ENCODE measurements around the gene TRIM67.

Gene TRIM67

DNA sequence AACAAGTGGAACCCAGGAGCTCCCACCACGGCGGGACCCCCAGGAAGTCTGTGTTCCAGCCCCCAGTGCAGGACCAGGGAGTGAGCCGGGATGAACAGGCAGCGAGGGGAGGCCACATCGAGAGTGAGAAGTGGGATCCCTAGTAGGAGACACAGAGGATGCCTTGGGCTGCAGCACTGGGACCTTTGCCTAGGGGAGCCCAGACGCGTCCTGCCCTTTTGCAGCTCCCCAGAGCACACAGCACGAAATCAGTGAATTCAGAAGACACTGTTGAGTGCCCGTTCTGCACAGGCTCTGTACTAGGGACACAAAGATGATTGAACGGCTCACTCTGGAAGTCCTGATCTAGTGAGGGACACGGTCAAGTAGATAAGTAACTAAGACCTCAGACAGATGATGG lies 23.5 kb downstream of the TRIM67 start:
- DNase-seq, result no peak

GRCh38 chr1:231186356-231187115 lies 24.7 kb downstream of the TRIM67 start:
- DNase-seq, result no peak

DNA sequence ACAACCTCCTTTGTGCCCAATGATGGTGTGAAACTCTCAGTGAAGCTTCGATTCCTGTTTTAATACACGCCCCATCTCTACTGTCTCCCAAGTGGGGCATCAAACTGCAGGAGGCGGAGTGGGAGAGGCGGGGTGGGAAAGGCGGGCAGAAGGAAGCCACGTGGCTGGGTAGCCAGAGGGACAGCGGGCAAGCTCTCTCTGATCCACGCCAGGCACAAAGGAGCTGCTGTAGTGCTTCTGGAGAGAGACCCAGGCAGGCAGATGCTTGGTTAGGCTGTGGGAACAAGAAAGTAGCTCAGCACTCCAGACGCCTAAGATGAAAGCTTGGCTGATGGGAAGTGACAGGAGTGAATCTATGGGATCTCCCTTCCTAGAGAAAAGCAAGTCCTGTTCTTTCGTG lies 25.7 kb downstream of the TRIM67 start:
- DNase-seq, result no peak

DNA sequence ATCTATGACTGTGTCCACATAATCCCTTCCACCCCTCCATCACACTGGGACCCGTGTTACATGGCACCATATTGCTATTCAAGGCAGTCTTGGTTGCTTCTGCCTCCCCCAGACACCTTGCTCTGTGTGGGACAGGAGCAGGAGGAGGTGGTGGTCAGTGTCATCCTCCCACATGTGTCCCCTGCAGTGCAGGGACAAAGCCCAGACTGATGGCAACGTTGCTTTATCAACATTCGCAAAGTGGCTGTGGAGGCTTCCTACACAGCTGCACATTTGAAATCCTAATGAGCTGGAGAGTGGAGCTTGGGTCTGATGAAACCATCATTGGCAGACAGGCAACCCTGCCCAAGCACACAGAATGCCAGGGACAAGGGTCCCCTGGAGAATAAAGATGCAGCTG lies 26.2 kb downstream of the TRIM67 start:
- DNase-seq, result no peak

GRCh38 chr1:231188768-231189167 lies 26.9 kb downstream of the TRIM67 start:
- DNase-seq, result no peak

GRCh38 chr1:231189683-231190270 lies 27.9 kb downstream of the TRIM67 start:
- no peak for DNase-seq

DNA sequence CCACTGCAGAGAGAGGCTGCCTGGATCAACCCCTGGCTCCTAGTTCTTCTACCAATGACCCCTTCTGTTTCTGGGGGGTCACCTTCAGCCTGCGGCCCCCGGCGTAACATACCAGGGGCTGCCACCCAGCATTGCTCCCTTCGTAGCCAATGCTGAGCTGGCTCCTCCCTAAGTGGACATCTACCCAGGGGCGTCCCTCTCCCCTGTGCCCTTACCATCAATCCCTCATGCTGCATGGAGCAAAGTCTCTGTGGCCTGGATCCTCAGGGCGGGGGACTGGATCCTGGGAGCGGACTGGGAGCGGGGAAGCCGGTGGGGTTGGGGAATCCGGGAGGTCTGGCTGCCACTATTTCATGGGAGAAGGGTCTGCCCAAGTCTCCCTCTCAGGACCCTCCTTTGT lies 28.6 kb downstream of the TRIM67 start:
- DNase-seq, result no peak

- no peak for DNase-seq
Measured at GRCh38 chr1:231192620-231193163, 30.8 kb downstream of the TRIM67 start.

GRCh38 chr1:231193710-231194340 lies 32.0 kb downstream of the TRIM67 start:
- no peak for DNase-seq

DNA sequence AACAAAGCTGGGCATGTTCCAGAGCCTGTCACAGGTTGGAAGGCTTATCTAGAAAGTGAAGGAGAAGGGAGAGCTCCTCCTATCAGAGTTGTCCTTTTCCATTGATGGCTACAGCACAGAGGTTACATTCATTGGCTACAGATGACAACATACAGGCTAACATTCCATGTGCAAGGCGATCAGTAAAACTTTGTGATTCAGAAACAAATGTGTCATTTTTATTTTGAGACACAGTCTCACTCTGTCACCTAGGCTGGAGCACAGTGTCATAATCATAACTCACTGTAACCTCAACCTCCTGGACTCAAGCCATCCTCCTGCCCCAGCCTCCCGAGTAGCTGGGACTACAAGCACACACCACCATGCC lies 32.6 kb downstream of the TRIM67 start:
- no peak for DNase-seq

DNA sequence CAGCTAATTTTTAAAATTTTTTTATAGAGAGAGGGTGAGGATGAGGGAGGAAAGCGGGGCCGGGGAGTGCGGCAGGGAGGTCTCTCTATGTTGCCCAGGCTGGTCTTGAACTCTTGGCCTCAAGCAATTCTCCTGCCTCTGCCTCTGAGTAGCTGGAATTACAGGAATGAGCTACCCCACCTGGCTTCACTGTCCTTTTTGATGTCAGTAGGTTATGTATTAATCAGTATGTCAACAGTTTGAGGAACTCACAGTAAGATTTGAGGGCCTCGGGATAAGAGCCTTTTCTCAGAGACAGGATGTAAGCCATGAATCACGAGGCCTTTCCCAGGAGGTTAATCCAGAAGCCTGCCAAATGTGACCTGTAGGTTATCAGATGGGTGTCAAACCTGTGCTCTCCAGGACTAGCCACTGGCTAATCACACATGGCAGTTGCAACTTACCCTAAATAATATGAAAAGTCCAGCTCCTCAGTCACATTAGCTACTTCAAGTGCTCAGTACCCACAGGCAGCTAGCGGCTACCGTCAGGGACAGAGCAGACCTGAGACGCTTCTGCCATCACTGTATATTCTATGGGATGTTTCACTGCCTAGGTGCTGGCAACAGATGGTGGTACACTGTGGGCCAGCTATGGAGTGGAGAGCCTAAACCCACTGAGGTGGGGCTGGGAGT lies 33.1 kb downstream of the TRIM67 start:
- no peak for DNase-seq

GRCh38 chr1:231196307-231196706 lies 34.4 kb downstream of the TRIM67 start:
- DNase-seq, result no peak

DNA sequence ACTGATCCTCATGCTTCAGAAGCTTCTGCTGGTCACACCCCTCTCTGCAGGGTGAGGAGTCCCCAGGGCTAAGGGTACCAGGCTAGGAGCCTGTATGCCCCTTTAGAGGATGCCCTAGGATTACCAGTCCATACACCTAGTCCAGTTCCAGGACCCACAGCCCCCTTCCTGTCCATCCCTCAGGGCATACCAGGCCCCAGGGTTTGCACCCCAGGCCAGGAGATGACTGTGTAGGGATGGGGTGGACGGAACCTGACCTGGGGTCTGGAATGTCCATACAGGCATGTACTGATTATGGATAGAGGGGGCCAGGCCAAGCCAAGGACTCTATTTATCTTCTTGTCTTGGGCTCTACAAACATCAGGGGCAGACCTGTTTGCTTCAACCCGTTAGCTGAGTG lies 34.9 kb downstream of the TRIM67 start:
- DNase-seq, result no peak

DNA sequence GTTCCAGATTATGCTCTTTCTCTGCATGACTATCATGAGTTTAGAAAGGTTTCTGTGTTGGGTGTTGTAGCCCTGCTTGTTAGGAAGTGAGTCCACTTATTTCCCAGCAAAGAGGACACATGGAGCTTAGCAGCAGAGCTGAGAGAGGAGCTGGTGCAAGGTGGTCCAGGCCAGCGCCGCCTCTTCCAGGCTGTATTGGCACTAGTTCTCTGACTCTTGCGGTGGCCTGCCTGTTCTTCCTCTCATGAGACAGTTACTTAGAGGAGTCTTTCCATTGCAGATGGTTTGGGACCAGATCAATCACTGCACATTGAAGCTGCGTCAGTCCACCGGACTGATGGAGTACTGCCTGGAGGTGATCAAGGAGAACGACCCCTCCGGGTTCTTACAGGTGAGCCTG lies 38.0 kb downstream of the TRIM67 start:
- no peak for DNase-seq

- DNase-seq, result no peak
Measured at GRCh38 chr1:231200388-231201031, 38.7 kb downstream of the TRIM67 start.

DNA sequence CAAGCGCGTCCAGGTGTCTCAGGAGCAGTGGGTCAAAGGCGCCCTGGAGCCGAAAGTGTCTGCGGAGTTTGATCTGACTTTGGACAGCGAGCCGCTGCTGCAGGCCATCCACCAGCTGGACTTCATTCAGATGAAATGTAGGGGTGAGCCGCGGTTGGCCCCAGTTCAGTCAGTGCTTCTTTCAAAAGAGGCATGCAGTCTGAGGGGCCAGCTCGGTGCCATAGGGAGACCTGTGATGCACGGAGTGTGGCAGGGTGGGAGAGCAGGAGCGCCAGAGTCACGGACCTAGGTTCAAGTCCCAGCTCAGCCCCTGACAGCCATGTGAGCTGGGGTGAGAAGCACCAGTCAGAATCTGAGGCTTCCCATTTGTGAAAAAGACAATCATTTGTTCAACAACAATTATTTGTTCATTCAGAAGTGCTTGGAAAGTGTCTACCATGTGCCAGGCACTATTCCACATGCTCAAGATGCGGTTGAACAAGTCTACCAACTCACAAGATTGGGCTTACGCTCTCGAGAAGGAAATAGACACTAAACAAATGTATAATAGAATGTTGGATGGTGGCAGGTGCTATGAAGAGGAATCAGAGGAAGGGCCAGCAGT lies 39.6 kb downstream of the TRIM67 start:
- DNase-seq, result no peak

DNA sequence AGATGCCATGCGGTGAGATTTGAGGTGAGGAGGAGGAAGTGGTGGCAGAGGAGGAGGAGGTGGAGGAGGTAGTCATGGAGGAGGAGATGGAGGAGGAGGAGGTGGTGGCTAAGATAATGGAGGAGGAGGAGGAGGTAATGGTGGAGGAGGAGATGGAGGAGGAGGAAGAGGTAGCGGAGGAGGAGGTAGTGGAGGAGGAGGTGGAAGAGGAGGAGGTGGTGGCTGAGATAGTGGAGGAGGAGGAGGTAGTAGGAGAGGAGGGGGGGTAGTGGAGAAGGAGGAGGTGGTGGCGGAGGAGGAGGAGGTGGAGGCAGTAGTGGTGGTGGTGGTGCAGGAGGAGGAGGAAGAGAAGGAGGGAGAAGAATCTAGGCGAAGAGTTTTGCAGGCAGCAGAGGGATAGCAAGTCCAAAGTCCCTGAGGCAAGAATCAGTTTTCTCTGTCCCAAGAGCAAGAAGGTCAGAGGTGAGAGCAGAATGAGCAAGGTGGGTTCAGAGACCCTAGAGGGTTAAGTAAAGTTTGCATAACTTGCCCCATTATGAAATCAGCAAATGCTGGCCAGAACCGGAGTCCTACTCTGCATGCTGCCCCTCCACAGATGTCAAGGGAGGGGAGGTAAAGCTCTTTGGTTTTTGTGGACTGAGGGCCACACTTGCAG lies 40.2 kb downstream of the TRIM67 start:
- DNase-seq, result no peak

- no peak for DNase-seq
Measured at GRCh38 chr1:231203259-231204057, 41.6 kb downstream of the TRIM67 start.

DNA sequence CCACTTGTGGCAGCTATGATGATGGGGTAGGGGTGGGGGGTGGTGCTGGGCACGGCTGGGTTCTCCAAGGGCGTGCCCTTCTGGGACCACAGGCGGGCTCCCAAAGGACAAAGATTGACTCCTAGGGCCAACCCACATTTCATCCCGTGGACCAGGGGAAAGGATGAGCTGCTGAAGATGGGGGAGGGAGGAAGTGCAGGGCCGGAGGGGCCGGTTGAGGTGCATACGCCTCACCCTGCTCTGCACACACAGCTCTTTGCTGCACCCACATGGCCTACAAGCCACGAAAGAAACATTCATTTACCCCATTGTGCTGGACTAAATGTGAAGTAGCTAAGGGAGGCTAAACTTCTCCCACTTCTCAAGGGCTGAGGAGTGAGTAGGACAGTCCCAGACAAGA lies 45.0 kb downstream of the TRIM67 start:
- no peak for DNase-seq

- no peak for DNase-seq
Measured at GRCh38 chr1:231207437-231207836, 45.6 kb downstream of the TRIM67 start.

GRCh38 chr1:231208980-231209379 lies 47.1 kb downstream of the TRIM67 start:
- no peak for DNase-seq
